ENCODE data around the gene RAB8B. TPM values are rescaled to one million over a fixed set of nuclear protein-coding genes. Genes with fewer than 3 reads are reported as not detected.
"Not testable (repeated sequence)": the region's sequence is repeated elsewhere in the genome, so short reads cannot be mapped to it uniquely, and the experiment has no call there.

The RAB8B gene
- total RNA-seq, 2 donors from 2014 or later = 78.1 to 108 TPM

DNA sequence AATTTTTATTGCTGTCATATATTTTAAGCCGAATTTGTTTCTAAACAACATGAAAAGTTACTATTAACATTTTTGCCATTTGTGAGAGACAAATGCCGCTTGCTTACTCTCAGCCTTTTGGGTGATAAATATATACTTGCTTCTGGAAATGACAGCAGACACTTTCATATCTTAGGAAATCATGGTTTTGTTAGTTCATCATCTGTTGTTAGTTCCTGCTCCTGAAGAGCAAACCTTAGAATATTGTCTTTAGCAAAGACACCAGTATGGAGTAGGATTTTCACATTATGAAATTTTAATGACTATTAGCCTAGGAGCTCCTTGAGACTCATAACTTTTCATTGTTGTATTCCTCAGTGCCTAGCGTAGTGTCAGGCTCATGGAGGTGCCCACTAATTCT is 36.0 kb downstream of the RAB8B start:
- Mint-ChIP-seq H3K36me3 (ENCODE audit: low read depth) (peaks cover 3% of the 10 kb centered on the region), H3K27ac (peak overlapping the region; percentile 84), H3K27me3 (no peaks in the 10 kb centered on the region), H3K4me1 (peaks cover 38% of the 10 kb centered on the region), H3K4me3 (no peak overlapping the region)
- no peak for DNase-seq
- H3K9me3 ChIP-seq (ENCODE audit: control insufficient read depth, low read length, poor library complexity, severe bottlenecking) = no peaks in the 10 kb centered on the region
- ATAC-seq = no peak

GRCh38 chr15:63226155-63226883 is 36.9 kb downstream of the RAB8B start:
- DNase-seq (no peak), ATAC-seq (no peak)
- Mint-ChIP-seq H3K4me3 (no peak overlapping the region), H3K27ac (peak overlapping the region; percentile 84), H3K36me3 (ENCODE audit: low read depth) (peaks cover 3% of the 10 kb centered on the region), H3K27me3 (no peaks in the 10 kb centered on the region), H3K4me1 (peaks cover 33% of the 10 kb centered on the region)
- no peaks in the 10 kb centered on the region for H3K9me3 ChIP-seq (ENCODE audit: control insufficient read depth, low read length, poor library complexity, severe bottlenecking)

DNA sequence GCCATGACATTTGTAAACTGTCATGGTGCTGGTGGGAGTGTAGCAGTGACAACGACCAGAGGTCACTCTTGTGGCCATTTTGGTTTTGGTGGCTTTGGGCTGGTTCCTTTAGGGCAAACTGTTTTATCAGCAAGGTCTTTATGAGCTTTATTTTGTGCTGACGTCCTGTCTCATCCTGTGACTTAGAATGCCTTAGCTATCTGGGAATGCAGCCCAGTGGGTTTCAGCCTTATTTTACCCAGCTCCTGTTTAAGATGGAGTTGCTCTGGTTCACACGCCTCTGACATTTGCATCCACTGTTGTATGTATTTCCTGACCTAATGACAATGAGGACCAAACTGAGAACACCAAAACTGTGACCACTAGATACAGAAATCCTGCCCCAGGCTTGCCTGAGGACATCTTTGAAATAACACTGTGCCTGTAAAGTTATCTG is 37.6 kb downstream of the RAB8B start:
- DNase-seq (no peak), ATAC-seq (no peak)
- H3K4me1 Mint-ChIP-seq = peaks cover 35% of the 10 kb centered on the region
- H3K27me3 Mint-ChIP-seq = no peaks in the 10 kb centered on the region
- H3K27ac Mint-ChIP-seq = peak overlapping the region; percentile 84
- H3K36me3 Mint-ChIP-seq (ENCODE audit: low read depth) = peaks cover 3% of the 10 kb centered on the region
- no peak overlapping the region for H3K4me3 Mint-ChIP-seq
- H3K9me3 ChIP-seq (ENCODE audit: control insufficient read depth, low read length, poor library complexity, severe bottlenecking) = no peaks in the 10 kb centered on the region

GRCh38 chr15:63227689-63228088 is 38.3 kb downstream of the RAB8B start:
- Mint-ChIP-seq H3K27me3 (no peaks in the 10 kb centered on the region), H3K4me1 (peaks cover 36% of the 10 kb centered on the region), H3K27ac (peak overlapping the region; percentile 84), H3K4me3 (peak overlapping the region; percentile 75), H3K36me3 (ENCODE audit: low read depth) (peaks cover 3% of the 10 kb centered on the region)
- no peaks in the 10 kb centered on the region for H3K9me3 ChIP-seq (ENCODE audit: control insufficient read depth, low read length, poor library complexity, severe bottlenecking)
- no peak for DNase-seq
- ATAC-seq = no peak

- H3K27ac Mint-ChIP-seq = peak overlapping the region; percentile 84
- no peaks in the 10 kb centered on the region for H3K9me3 ChIP-seq (ENCODE audit: control insufficient read depth, low read length, poor library complexity, severe bottlenecking)
- H3K36me3 Mint-ChIP-seq (ENCODE audit: low read depth) = peaks cover 3% of the 10 kb centered on the region
- no peak overlapping the region for H3K4me3 Mint-ChIP-seq
- ATAC-seq (no peak), DNase-seq (no peak)
- H3K27me3 Mint-ChIP-seq = no peaks in the 10 kb centered on the region
- H3K4me1 Mint-ChIP-seq = peaks cover 45% of the 10 kb centered on the region
These were observed 41.8 kb downstream of the RAB8B start for GRCh38 chr15:63231206-63231605.

- Mint-ChIP-seq H3K4me3 (no peak overlapping the region), H3K36me3 (ENCODE audit: low read depth) (peaks cover 3% of the 10 kb centered on the region), H3K27me3 (no peaks in the 10 kb centered on the region), H3K4me1 (peaks cover 43% of the 10 kb centered on the region), H3K27ac (peak overlapping the region; percentile 84)
- ATAC-seq (peak; percentile 29), DNase-seq (no peak)
- H3K9me3 ChIP-seq (ENCODE audit: control insufficient read depth, low read length, poor library complexity, severe bottlenecking) = no peaks in the 10 kb centered on the region
These were observed 42.3 kb downstream of the RAB8B start for GRCh38 chr15:63231706-63232105.

DNA sequence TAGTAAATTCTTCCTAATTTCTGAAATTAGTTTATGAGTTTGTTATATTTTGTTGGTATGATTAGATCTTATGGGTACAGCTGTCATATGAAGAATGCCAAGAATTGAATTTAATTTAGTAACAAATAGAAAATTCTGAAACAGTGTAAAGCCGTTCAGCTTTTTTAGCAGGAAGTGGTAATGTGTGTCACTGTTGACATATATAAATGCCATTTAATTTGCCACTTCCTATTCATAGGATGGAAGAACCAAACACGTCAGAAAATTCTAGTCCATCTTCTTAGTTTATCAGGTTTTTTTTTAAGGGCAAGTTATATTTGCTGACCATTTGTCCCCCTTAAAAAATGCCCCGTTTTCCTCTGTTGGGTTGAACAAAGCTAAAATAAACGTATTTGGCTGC is 43.0 kb downstream of the RAB8B start:
- no peaks in the 10 kb centered on the region for H3K27me3 Mint-ChIP-seq
- no peaks in the 10 kb centered on the region for H3K9me3 ChIP-seq (ENCODE audit: control insufficient read depth, low read length, poor library complexity, severe bottlenecking)
- H3K27ac Mint-ChIP-seq = peak overlapping the region; percentile 90
- H3K36me3 Mint-ChIP-seq (ENCODE audit: low read depth) = peaks cover 3% of the 10 kb centered on the region
- DNase-seq = no peak
- ATAC-seq = peak; percentile 76
- H3K4me3 Mint-ChIP-seq = peak overlapping the region; percentile 58
- peaks cover 46% of the 10 kb centered on the region for H3K4me1 Mint-ChIP-seq

GRCh38 chr15:63232943-63233342 is 43.5 kb downstream of the RAB8B start:
- DNase-seq (no peak), ATAC-seq (no peak)
- Mint-ChIP-seq H3K36me3 (ENCODE audit: low read depth) (peaks cover under 1% of the 10 kb centered on the region), H3K27ac (peak overlapping the region; percentile 90), H3K27me3 (no peaks in the 10 kb centered on the region), H3K4me3 (no peak overlapping the region), H3K4me1 (peaks cover 43% of the 10 kb centered on the region)
- no peaks in the 10 kb centered on the region for H3K9me3 ChIP-seq (ENCODE audit: control insufficient read depth, low read length, poor library complexity, severe bottlenecking)

DNA sequence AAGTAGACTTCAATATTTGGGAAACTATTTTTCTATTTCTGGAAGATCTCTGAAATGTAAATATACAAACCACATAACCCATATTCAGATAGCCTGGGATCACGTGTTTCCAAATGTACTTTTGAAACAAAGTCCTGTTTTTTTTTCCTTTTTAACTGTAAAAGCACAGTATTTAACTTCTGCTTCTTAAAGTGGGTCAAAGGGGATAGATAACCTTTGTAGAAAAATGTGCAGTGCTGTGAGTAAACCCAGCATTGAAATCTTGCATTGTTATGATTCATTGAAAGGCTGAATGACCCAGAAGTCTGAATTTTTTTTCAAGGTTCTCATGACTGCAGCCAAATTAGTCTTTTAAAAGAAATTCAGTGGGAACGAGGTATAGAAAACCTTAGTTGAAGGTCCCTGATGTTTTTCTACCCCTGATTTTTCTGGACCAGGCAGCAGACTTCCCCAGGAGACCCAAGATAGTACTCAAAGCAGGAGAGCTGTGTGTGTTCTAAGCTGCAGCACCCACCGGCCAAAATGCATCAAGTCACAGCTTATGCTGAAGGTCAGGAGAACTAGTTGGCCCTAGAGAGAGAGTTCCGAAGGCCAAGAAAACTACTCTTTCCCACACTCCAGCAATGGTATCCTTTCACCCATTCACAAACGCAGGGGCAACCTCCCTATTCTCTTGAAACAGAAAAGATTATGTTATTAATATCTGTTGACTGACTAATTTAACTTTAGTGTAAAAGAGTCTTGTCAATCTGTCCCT is 44.4 kb downstream of the RAB8B start:
- H3K27me3 Mint-ChIP-seq = no peaks in the 10 kb centered on the region
- H3K4me3 Mint-ChIP-seq = peak overlapping the region; percentile 63
- DNase-seq (no peak), ATAC-seq (peak; percentile 25)
- peaks cover 44% of the 10 kb centered on the region for H3K4me1 Mint-ChIP-seq
- no peaks in the 10 kb centered on the region for H3K36me3 Mint-ChIP-seq (ENCODE audit: low read depth)
- no peaks in the 10 kb centered on the region for H3K9me3 ChIP-seq (ENCODE audit: control insufficient read depth, low read length, poor library complexity, severe bottlenecking)
- H3K27ac Mint-ChIP-seq = peak overlapping the region; percentile 90

GRCh38 chr15:63234451-63234870 is 45.1 kb downstream of the RAB8B start:
- H3K36me3 Mint-ChIP-seq (ENCODE audit: low read depth) = no peaks in the 10 kb centered on the region
- peak overlapping the region; percentile 90 for H3K27ac Mint-ChIP-seq
- DNase-seq (no peak), ATAC-seq (no peak)
- H3K27me3 Mint-ChIP-seq = no peaks in the 10 kb centered on the region
- H3K4me1 Mint-ChIP-seq = peaks cover 43% of the 10 kb centered on the region
- peak overlapping the region; percentile 76 for H3K4me3 Mint-ChIP-seq
- H3K9me3 ChIP-seq (ENCODE audit: control insufficient read depth, low read length, poor library complexity, severe bottlenecking) = no peaks in the 10 kb centered on the region

DNA sequence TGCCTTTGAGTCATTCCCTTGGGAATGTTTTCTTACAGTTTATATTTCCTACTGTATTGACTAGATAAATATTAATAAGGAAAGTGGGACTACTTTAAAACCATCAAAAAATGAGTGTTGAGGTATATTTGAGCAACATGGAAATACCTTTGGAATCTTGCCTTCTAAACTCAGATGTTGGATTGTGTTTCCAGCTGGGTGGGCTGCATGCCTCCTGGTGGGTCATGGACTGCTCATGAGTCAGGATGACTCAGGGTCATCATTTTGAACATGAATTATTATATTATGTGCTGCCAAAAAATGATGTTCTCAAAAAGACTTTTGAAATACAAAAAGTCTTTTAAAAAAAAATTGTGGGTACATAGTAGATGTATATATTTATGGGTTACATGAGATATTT is 46.9 kb downstream of the RAB8B start:
- Mint-ChIP-seq H3K27ac (no peak overlapping the region), H3K36me3 (ENCODE audit: low read depth) (peaks cover 4% of the 10 kb centered on the region), H3K4me3 (no peak overlapping the region), H3K4me1 (peaks cover 46% of the 10 kb centered on the region), H3K27me3 (no peaks in the 10 kb centered on the region)
- no peak for ATAC-seq
- H3K9me3 ChIP-seq (ENCODE audit: control insufficient read depth, low read length, poor library complexity, severe bottlenecking) = no peaks in the 10 kb centered on the region
- DNase-seq = no peak

- H3K9me3 ChIP-seq (ENCODE audit: control insufficient read depth, low read length, poor library complexity, severe bottlenecking); H3K36me3 Mint-ChIP-seq (ENCODE audit: low read depth); ATAC-seq; H3K27me3 Mint-ChIP-seq; DNase-seq: not testable (repeated sequence)
- Mint-ChIP-seq H3K4me3 (peak overlapping the region; percentile 31), H3K4me1 (peaks cover 43% of the 10 kb centered on the region), H3K27ac (peak overlapping the region; percentile 1)
These were observed 47.7 kb downstream of the RAB8B start for GRCh38 chr15:63237086-63237485.

DNA sequence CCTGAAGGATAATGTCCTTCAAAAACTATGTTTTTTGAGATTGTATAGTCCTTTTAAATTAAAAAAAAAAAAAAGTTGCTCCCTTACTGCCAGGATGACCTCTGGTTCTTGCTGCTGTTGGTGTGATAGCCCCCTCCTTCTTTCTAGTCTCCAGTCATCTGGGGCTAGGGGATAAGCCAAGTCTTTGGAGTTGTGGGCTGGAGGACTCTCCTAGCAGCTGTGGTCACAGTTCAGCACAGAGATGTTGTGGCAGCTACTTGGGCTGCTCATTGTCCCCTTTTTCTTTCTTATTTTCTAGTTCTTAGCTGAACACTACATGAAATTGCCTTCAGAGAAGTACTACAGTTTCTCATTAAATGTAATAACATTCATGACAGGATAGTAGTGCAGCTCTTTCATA is 48.8 kb downstream of the RAB8B start:
- ATAC-seq (no peak), DNase-seq (no peak)
- no peak overlapping the region for H3K4me3 Mint-ChIP-seq
- peak overlapping the region; percentile 1 for H3K27ac Mint-ChIP-seq
- peaks cover 40% of the 10 kb centered on the region for H3K4me1 Mint-ChIP-seq
- peaks cover 4% of the 10 kb centered on the region for H3K36me3 Mint-ChIP-seq (ENCODE audit: low read depth)
- H3K27me3 Mint-ChIP-seq = no peaks in the 10 kb centered on the region
- no peaks in the 10 kb centered on the region for H3K9me3 ChIP-seq (ENCODE audit: control insufficient read depth, low read length, poor library complexity, severe bottlenecking)
